ENCODE measurements around the gene SLC35F3.
"Not testable (repeated sequence)": the region's sequence is repeated elsewhere in the genome, so short reads cannot be mapped to it uniquely, and the experiment has no call there.

Gene SLC35F3

DNA sequence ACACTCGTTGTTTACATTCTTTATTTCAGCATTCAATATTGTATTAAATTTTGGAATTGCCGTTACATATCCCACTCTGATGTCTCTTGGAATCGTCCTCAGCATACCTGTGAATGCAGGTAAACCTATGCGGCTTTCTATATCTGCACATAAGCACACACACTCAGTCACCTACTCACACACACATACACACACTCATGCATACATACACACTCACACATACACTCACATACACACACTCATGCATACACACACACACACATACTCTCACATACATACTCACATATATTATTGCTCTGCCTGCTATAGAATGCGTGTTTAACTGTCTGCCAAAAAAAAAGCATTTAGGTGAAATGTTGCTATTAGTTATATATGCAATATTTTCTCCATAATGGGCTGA is 415.6 kb downstream of the SLC35F3 start:
- DNase-seq (ENCODE audit: low read depth): no peak

DNA sequence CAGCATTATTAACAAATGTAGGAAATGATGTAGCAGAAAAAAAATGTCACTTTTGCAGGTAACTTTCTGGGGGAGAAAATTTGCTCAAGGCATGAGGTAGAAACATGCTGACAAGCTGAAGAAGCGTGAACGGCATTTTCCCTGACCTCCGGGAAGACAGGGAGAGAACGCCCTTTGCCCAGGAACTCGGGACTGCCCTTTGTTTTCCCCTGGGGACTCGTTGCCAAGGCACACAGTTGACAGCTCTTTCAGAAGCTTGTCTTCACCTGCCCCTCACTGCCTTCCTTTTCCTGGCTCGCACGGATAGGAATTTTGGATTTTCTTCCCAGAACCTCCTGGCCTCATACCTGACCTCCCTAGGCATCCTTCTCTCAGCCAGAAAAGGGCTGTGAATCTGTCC is 416.1 kb downstream of the SLC35F3 start:
- no peak for DNase-seq (ENCODE audit: low read depth)

DNA sequence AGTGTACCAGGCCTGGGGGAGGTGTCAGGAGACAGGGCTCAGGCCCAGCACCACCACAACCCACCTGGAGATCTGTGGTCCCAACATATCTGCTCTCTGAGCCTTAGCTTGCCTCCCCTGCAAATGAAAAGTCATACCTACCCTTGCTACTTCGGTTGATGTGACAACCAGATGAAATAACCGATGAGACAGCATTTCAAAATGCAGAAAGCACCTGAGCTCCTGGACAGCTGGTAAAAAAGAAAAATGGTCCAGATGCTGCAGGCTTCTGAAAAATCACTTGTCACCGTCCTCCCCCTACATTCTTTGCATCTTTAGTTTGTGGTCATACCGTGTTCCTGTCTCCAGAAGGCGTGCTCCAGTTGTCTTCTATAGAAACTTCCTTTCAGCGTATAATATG is 416.8 kb downstream of the SLC35F3 start:
- DNase-seq (ENCODE audit: low read depth): no peak

GRCh38 chr1:234322097-234322496 is 417.6 kb downstream of the SLC35F3 start:
- no peak for DNase-seq (ENCODE audit: low read depth)

- DNase-seq (ENCODE audit: low read depth): no peak
Observed at GRCh38 chr1:234322979-234323378, 418.5 kb downstream of the SLC35F3 start.

GRCh38 chr1:234324821-234325220 is 420.3 kb downstream of the SLC35F3 start:
- DNase-seq (ENCODE audit: low read depth): no peak

DNA sequence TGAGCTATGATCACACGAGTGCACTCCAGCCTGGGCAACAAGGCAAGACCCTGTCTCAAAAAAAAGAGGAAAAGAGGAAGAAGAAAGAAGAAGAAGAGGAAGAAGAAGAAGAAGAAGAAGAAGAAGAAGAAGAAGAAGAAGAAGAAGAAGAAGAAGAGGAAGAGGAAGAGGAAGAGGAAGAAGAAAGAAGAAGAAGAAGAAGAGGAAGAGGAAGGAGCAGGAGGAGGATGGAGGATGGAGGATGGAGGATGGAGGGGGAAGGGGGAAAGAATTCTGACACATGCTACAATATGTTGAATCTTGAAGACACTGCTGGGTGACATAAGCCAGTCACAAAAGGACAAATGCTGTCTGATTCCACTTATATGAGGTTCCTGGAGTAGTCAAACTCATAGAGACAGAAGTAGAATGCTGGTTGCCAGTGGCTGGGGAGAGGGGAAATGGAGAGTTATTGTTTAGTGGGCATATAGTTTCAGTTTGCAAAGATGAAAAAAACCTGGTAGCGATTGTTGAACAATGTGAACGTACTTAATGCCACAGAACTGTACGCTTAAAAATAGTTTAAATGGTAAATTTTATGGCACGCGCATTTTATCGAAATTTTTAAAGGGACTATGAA is 421.5 kb downstream of the SLC35F3 start:
- no peak for DNase-seq (ENCODE audit: low read depth)

DNA sequence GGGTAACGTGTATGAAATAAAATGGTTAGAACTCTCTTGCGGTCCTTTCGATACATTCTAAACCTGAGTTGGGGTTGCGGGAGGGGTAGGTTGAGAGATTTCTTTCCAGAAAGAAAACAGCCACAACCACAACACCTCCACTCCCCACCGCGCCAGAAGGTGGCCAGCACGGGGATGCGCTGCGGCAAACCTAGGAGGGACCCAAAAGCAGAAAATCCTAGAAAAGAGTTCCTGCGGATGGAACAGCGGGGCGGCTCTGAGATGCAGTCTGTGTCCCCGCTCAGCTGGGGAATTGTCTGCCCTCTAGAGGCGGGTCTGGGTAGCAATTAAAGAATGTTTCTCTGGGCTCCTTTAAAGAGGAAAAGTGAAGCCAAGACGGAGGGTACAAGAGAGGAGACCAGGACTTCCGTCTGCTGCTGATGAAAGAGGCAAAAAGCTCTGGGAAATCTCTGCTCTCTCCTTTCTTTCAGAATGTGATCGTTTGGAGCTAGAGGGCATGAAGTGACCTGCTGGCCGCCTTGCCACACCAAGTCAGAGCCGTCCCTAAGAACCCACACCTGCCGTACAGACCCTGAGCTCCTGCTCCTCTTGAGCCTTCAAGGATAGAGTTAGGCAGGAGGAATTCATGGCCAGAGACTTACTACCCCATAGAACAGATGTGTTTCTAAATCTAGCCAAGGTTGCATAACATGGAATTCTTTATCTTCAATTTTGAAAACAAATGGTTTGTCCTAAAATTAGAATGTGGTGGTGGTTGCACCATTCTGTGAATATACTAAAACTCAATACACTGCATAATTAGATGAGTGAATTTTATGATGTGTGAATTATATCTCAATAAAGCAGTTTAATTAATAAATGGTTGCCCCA is 422.3 kb downstream of the SLC35F3 start:
- peak; percentile 29 for DNase-seq (ENCODE audit: low read depth)

DNA sequence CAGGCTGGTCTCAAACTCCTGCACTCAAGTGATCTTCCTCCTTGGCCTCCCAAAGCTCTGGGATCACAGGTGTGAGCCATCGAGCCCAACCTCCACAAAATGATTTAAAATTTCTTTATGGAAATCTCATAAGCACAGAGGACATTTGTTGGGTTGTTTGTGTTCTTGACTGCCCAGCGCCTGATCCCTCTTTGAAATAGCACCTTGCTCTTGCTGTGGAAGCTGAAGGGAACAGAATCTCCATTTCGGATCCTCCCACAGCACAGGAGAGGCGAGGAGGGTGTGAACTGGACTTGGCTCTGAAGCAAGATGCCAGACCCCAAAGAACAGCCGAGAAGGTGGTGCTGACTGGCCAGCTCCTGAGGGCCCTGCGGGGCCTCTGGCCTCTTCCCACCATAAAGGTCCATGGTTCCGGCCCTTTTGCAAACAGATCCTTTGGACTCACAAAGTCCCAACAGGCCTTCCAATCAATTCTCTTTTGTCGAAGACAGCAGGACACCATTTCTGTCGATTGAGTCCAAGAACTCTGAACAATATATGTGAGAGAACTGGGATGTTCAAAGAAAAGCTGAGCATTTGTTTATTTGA is 423.2 kb downstream of the SLC35F3 start:
- DNase-seq (ENCODE audit: low read depth): no peak

GRCh38 chr1:234330843-234331215 is 426.4 kb downstream of the SLC35F3 start:
- DNase-seq (ENCODE audit: low read depth): no peak

- no peak for DNase-seq (ENCODE audit: low read depth)
Observed at GRCh38 chr1:234331507-234331906, 427.0 kb downstream of the SLC35F3 start.

DNA sequence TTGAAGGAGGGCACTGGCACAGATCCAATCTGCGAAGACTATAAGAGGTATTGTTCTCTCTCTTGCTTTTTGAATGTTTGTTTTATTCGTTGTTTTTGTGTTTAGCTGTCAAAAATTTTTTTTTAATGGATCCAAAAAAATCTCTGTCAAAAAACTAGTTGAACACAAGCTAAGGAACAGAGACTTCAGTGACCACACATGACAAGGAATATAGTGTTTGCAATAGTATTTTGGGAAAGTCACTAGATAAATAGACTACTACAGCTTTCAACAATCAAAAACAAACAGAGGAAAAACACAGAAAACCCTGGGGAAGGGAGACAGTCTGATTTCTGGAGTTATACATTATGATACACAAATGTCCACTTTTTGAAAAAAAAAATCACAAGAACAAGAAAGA is 431.9 kb downstream of the SLC35F3 start:
- DNase-seq (ENCODE audit: low read depth): no peak

DNA sequence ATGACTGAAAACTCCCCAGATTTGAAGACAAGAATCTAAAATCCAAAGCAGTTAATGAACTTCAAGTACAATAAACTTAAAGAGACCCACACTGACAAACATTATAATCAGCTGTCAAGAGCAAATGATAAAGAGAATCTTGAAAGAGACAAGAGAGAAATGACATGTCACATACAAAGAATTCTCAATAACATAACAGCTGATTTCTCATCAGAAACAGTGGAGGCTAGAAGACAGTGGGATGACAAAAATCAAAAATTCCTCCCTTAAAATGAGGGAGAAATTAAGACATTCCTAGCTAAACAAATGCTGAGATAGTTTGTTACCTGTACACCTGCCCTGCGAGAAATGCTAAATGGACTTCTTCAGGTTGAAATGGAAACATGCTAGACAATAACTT is 432.8 kb downstream of the SLC35F3 start:
- no peak for DNase-seq (ENCODE audit: low read depth)

GRCh38 chr1:234340528-234340927 is 436.1 kb downstream of the SLC35F3 start:
- no peak for DNase-seq (ENCODE audit: low read depth)

GRCh38 chr1:234342774-234343173 is 438.3 kb downstream of the SLC35F3 start:
- DNase-seq (ENCODE audit: low read depth): no peak

DNA sequence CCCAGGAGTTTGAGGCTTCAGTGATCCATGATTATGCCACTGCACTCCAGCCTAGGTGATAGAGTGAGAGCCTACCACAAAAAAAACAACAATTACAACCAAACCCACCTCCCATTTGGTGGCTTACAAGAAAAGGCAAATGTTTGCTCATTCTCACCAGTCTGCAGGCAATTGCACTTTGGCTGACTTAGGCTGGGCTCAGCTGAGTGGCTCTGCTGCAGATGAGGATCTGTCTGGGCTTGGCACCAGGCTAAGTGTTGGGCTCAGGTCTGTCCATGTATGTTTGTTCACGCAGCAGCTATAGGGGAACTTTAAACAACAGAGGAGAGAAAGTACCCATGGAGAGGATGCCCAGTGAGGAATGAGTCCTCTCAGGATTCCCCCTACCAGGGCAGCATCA is 440.8 kb downstream of the SLC35F3 start:
- DNase-seq (ENCODE audit: low read depth): no peak

GRCh38 chr1:234348964-234349363 is 444.5 kb downstream of the SLC35F3 start:
- no peak for DNase-seq (ENCODE audit: low read depth)

- no peak for DNase-seq (ENCODE audit: low read depth)
Observed at GRCh38 chr1:234355782-234356510, 451.5 kb downstream of the SLC35F3 start.

GRCh38 chr1:234356615-234357269 is 452.3 kb downstream of the SLC35F3 start:
- DNase-seq (ENCODE audit: low read depth): not testable (repeated sequence)

DNA sequence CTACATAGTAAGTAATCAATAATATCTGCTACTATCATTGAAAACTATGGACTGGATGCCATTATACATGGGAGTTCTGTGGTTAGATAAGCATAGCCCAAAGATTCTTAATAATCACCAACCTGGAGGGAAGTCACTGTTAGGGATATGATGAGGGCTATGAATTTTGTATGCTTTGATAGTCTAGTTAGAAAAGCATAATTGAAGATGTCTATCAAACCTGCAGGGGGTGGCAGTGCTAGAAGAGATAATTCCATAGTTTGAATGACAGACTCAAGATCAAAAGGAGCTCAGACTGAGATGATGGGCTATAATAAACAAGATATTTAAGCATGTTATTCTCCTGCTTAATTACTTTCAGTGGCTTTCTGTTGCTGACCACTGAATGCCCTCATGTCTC is 453.4 kb downstream of the SLC35F3 start:
- DNase-seq (ENCODE audit: low read depth): no peak

DNA sequence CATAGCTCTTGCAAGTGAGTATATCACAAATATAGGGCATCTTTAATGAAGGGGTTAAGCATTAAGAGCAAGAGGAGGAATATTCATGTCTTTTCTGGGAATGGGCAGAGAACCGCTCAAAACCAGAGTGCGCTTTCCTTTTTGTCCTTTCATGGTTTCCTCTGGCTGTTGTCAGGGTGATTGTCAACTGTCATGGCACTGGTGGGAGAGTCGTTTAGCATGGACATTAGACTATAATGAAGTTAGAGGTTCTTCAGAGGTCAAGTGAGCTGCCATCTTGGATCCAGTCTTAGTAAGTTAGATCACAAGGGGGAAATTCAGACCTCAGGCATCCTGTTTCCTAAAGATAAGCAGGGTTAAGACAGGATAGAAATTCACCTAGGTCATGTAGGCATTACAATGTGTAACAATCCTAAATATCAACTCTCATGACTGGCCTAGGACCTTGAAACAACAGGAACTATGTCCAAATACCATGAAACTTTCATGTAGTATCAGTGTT is 456.7 kb downstream of the SLC35F3 start:
- no peak for DNase-seq (ENCODE audit: low read depth)

DNA sequence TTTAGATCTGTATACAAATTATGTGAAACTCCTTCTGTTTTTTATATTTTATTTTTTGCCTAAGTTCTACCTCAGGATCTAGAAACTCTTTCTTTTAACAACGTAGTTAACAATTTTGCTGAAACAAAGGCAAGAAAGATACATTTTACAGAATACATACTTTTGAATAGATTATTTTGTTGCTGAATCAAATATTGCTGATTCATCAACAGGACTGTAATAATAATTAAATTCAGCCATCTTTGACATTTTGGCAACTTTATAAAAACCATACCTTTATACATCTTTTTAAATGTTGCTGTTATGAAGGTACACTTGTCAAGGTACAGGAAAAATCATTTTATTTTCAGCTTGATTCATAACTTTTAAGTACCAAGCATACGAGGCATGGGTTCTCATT is 458.1 kb downstream of the SLC35F3 start:
- DNase-seq (ENCODE audit: low read depth): no peak
